GM18909 (cell line): ENCODE results near the gene PXK.
"Not testable (repeated sequence)": the region's sequence is repeated elsewhere in the genome, so short reads cannot be mapped to it uniquely, and the experiment has no call there.

Experiments
- ATAC-seq: cut with Tn5 transposase; IDR thresholded peaks from one replicate; pipeline ENCODE4 v1.9.1; 2021; ENCODE audit warnings: mild to moderate bottlenecking; ENCODE audit not compliant: unreplicated experiment, poor library complexity

PXK gene

DNA sequence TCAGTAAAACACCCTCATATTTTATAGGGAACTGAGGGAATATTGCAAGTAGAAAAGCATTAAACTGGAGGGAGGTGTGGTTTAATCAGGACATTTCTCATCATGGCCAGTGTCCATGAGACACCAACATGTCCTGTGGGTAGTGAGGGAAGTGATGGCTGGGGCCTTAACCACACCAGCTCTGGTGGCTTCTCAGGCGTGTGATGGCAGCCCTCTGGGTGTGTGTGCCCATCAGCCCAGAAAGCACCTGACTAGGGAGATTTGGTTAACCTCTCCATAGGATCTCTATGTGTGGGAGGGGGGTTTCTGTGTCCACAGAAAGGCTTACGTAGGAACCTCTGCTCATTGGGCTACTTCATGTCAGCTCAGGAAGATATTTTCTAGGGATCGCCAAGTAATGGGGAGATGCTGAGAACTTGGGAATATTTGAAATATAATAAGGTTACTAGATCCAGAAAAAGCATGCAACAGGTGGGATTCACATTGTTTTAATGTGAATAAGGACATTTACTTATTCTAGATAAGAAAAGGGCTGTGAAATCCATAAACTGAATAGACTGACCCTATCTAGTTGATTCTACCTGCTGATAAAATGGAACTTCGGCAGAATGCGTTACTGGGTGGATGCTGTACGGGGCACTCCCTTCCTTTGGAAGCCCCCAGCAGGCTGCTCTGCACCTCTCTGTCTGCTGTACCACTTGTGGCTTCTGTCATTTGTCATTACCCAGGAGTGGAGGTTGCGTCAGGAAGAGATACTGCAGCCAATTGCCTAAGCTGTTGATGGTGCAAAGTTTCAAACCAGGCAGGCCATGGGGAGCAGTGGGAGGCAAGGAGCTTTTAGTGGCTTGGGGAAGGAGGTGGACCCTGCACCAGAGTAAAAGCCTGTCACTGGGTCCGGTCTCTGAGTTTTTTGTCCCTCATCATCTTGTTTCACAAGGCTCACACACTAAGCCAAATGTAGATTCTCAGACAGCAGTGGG is 79.4 kb downstream of the PXK start:
- no peak for ATAC-seq

DNA sequence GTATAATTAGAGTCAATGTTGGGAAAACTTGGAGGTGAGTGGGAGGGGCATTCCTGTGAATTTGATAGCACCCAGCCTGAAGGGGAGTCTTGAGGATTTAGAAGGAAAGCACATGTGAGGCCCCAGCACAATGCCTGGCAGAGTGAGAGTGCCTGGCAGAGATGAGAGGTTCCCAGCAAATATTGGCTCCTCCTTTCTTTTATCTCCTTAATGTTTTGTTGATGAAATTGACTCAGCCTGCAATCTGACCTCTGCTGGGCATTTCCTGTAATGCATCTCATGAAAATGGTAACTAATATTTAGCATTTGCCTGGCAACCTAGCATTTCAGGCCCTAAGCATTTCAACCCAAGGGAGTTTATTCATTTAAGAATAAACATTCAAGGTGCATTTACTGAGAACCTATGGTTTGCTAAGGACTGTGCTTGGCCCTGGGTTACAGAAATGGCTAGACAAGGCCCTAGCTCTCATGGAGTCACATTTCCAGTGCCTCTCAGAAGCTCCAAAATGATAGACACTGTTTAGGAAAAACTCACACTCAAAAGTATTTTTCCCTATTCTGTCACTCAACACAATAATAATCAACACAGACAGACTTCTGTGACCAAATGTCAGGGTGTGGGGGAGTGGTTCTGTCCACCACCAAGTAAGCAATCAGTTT is 82.0 kb downstream of the PXK start:
- ATAC-seq, result no peak

DNA sequence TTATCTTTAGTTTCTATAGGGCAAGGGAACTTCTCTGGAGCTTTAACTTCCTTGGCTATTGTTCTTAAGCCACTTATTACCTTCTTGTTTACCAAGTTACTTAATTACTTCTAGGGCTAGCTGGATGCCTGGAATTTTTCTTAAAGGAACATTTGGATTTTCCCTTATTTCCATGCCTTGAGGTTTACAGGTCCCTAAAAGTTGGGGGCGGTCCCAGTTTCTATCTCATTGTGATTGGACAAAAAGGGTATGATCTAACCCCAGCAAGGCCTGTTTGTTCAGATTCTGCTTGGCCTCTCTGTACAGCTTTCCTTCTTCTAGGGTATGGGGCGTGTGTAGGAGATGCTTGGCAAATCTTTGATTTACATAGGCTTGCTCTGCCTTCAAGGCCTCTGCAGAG is 83.5 kb downstream of the PXK start:
- no peak for ATAC-seq

DNA sequence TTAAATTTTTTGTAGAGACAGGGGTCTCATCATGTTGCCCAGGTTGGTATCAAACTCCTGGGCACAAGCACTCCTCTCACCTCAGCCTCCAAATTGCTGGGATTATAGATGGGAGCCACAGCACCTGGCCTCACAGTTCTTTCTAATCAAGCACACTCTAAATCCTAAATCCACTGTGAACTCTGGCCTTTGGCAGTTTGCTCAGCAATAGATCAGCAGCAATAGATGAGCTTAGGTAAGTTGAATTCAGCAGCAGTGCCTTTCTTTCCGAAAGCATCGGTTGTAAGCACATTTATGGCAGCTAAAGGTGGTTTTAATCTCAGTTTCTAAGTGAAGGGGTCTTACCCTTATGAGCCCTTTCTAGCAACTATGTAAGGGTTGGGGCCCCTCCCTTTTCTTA is 84.4 kb downstream of the PXK start:
- ATAC-seq, result no peak

DNA sequence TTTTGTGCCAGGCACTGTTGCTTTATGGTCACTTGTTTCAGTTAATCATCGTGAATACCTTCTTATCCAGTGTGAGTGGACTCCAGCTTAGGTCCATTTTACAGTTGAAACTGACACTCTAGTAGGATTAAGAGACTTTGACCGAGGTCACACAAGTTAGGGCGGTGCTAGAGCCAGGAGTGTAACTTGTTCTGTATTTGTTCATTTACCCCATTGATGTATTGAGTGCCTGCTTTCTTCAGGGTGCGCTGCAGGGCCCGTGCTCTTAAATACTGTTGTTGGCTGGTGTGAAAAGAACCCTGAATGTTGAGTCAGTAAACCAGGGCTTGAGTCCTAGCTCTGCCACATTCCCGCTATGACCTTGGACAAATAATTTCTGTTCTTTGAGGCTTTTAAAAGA is 85.5 kb downstream of the PXK start:
- ATAC-seq, result no peak

DNA sequence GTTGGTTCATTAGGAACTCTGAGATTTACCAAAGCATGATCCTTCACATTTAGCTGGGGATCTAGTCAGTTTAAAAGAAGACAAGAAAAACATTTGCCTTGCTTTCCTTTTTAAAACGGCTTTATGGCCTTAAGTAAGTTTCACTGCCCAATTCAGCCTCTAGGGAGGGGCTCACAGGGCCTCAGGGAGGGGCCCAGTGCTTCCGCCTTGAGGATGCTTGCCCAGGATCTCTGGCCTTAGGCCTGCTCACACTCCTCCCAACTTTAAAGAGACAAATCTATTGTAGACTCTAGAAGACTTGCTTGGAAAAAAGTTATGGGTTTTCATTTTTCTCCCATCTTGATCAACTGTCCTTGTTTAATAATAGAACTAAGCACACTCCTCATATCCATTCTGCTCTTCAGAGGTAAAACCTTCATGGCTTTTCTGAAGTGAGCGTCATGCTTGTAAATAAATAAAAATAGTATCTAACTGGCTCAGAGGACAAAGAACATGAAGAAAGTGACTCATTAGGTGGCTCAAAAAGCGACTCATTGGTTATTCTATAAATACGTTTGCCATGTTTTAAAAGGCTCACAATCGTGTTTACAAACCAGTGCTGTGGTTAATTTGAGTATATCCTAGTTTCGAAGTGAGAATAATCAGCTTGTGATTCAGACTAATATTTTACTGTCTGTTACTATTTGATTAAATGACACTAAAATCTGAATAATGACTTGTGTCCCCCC is 87.3 kb downstream of the PXK start:
- ATAC-seq, result peak; percentile 72

DNA sequence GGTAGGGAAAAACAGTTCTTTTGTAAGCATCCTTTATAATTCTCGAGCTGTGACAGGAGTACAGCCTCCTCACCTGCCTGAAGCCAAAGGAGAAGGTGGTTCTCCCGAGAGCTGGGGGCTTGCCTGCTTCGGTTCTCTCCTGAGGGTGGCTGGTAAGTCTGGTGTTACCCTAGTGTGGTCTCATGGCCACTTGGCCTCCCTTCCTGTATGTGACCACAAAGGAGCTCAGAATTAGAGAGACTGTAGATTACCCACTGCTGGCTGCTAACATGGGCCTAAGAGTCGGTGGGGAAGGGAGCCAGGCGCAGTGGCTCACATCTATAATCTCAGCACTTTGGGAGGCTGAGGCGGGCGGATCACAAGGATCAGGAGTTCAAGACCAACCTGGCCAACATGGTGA is 88.3 kb downstream of the PXK start:
- peak; percentile 35 for ATAC-seq

DNA sequence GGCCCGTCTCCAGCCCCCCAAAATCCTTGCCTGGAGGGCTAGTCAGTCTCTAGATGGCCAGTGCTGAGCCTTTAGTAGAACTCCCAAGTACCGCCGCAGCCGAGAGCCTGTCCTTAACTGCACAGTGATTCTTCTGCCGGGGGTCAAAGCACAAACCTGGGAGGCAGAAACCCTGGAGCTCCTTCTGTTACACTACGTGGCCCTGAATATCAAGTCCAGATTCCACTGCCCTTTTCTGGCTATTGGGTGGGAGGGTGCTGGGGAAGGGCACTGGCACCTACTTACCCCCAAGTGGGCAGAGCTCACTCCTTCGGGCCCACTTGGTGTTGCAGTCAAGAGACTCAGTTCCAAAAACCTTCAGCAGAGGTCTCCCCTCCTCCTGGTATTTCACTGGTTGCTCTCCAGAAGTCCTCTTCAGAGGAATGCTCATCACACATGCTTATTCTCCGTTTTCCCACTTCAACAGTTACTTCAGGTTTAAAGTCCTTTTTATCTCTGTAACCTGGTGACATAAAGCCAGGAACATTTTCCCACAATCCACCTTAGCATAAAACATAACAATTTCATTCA is 90.1 kb downstream of the PXK start:
- no peak for ATAC-seq

DNA sequence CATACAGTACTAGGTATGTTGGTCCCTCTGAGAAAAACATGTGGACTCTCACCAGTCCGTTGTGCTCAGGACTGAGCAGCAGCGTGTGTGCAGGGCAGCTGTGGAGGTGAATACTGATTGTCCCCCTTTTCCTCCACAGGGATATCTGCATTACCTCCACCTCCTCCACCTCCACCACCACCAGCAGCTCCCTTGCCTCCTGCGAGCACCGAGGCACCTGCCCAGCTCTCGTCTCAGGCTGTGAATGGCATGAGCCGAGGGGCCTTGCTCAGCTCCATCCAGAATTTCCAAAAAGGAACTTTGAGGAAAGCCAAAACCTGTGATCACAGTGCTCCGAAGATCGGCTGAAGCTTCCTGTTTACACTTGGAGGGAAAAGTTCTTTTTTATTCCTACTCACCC is 91.9 kb downstream of the PXK start:
- no peak for ATAC-seq

DNA sequence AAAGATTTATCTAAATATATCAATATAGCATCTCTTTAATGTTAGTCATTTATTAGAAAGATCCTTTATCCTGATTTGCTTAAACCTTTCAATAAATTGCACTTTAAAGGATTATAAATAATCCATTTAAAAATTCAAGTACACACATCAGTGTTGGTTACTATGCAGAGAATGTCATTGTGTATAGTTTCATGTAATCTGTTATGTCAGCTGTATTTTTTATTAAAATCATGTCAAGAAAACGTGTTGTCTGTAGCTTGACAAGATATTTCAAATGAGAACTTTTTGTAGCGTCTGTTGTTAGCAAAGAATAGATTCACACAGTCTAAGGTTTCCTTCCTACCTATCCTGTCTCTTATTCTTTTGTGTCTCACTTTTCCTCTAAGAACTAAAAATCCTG is 93.1 kb downstream of the PXK start:
- no peak for ATAC-seq

DNA sequence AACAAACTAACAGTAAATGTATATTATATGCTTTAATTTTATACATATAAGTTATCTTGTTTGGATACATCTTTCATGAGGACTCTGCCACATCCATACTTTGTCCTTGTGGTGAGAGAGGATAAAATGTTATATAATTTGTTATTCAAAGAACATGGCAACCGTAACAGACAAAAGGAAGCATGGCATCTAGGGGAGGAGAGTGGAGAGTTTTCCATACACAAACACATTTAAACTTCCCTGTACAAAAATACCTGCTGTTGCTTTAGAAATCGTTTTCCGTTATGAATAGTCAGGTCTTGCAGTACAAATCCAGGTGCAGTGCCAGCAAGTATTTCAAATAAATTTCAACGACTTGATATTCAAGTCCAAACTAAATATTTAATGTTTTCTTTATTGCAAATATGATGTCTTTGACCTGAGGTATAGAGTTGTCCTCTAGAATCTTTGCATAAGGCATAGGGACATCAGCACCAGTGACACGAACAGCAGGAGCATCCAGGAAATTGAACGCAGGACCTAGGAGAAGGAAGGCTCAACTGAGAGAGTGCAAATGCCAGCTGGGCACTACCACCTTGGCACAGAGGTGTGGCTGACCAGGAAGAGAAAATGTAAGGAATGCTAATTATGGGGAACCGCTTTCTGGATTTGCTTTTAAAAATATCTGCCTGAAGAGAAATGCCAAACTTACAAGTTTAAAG is 95.1 kb downstream of the PXK start:
- no peak for ATAC-seq

DNA sequence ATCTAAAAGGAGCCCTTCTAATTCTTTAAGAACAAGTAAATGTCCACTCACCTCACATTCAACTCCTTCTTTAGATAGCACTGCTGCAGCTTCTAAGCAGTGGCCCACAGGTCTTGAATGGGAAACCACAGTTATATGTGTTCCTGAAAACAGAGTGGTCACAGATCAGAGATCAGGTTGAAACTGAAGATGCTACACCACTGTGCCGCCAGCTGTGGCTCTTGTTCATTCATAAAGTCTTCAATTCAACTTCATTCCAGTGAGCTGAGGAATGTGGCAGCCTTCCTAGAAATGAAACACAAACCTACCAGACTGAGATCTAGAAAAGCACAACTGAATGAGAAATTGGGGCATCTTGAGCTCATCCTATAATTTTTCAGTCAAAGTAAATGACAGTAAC is 97.0 kb downstream of the PXK start:
- ATAC-seq, result peak; percentile 47

DNA sequence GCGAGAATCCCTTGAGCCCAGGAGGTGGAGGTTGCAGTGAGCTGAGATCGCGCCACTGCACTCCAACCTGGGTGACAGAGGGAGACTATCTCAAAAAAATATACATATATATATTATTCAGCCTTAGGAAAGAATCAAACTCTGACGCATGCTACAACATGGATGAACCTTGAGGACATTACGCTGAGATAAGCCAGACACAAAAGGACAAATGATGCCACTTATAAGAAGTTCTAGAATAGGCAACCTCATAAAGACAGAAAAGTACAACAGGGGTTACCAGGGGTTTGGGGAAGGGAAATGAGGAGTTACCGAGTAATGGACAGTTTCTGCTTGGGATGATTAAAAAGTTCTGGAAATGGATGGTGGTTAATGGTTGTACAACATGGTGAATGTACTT is 100.2 kb downstream of the PXK start:
- no peak for ATAC-seq

DNA sequence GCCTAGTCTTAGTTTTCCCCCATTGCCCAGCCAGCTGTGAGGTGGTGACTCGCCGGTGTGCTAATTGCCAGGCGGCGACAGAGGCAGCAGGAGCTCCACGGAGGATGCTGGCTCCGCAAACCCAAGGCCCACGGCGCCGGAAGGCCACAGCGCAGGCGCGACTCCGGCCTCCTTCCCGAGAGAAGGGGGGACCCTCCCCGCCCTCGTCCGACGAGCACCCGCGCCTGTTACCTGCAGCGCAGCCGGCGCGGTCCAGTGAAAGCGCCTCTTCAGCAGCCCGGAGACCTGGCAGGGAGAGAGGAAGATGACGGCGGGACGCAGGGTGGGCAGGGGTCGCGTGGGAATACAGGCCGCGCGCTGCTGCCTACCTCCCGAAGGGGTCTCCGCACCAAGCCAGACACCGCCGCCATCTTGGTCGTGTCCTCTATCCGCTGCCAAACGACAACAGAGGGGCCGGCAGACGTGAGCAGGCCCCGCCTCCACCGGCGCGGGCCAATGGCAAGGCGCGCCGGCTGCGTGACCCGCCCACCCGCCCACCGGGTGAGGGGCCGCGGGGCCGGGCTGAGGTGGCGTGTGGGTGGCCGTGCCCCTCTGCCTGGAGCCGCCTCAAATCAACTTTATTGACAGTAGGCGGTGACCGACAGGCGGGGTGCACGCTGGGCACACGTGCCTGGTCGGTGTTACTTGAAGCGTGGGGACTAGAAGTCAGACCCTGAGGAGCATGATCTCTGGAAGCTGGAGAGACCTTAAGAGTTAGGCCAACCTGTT is 100.9 kb downstream of the PXK start, which contains the start of gene PDHB:
Gene PDHB, minus strand, starts transcription at position 433 of the 768 bp plus-strand sequence. Its CDS starts 23 bp downstream, at position 410.
- peak; percentile 95 for ATAC-seq

DNA sequence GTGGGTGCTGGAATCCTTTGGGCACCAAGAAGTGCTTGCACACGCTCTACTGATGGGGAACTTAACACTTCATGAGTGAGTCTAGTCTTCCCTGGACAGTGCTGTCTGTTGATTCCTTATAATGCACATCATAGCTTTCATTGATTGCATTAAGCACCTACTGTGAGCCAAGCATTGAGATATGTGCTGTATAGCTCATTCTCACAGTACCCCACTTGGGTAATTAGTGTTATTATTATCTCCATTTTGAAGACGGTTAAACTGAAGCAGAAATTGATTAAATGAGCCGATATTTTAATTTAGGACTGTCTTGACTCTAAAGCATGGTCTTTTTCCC is 101.4 kb downstream of the PXK start:
- no peak for ATAC-seq

DNA sequence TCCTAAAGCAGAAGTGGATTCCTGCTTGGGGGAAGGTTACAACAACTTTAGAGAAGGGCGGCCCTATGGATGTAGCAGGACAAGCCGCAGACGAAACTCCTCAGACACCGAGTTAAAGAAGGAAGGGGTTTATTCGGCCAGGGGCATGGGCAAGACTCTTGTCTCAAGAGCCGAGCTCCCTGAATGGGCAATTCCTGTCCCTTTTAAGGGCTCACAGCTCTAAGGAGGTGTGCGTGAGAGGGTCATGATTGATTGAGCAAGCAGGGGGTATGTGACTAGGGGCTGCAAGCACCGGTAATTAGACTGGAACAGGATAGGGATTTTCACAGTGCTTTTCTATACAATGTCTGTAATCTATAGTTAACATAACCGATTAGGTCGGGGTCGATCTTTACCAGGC is 101.8 kb downstream of the PXK start:
- no peak for ATAC-seq

DNA sequence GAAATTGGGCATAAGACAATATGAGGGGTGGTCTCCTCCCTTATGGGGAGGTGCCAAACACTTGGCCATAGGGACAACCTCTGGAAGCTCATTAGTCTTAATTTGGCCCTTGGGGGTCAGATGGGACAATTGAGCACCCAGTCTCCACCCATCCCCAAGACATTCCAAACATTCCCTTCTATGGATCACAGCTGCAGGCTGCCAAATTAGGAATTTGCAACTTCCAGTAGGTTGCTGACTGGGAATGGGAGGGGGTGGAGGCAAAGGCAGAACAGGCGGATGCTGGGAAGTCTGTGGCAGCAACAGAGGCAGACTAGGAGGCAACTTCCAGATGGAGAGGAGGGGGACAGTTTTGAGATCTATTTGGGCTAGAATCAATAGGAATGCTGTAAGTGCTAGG is 102.3 kb downstream of the PXK start:
- no peak for ATAC-seq

DNA sequence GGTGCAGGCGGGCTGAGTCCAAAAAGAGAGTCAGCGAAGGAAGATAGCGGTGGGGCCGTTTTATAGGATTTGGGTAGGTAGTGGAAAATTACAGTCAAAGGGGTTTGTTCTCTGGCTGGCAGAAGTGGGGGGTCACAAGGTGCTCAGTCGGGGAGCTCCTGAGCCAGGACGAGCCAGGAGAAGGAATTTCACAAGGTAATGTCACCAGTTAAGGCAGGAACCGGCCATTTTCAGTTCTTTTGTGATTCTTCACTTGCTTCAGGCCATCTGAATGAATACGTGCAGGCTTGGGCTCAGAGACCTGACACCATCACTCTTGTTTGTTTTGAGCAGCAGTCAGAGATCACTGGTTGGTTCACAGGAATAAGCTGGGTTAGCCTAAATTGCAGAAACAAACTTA is 104.6 kb downstream of the PXK start:
- ATAC-seq, result not testable (repeated sequence)

DNA sequence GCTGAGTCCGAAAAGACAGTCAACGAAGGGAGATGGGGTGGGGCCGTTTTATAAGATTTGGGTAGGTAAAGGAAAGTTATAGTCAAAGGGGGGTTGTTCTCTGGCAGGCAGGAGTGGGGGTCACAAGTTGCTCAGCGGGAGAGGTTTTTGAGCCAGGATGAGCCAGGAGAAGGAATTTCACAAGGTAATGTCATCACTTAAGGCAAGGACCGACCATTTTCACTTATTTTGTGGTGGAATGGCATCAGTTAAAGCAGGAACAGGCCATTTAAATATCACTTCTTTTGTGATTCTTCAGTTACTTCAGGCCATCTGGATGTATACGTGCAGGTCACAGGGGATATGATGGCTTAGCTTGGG is 108.3 kb downstream of the PXK start:
- ATAC-seq, result not testable (repeated sequence)
